RWPE1 (cell line): ENCODE measurements around the gene DDN.

Experiments used
- CTCF ChIA-PET: fragments of 350-600 bp; sonication (Branson Sonifier 250); formaldehyde crosslinking; extraction: SDS; loops from one replicate; lab custom pipeline; 2021; lab: Yijun Ruan, JAX
- POLR2A ChIA-PET: fragments of 400-600 bp; formaldehyde crosslinking; extraction: SDS; loops from one replicate; lab custom pipeline; 2020; ENCODE audit warnings: antibody characterized with exemption; ENCODE audit not compliant: low non-redundant PET; lab: Yijun Ruan, JAX
- DNase-seq: peaks from one replicate; pipeline ENCODE4 v3.0.0; 2012; ENCODE audit warnings: low spot score
- H3K27ac ChIP-seq: fragments of 450-650 bp; 2 replicates; pipeline ENCODE4 v1.5.1; 2017
- TF ChIP-seq, protein P1 (sequence below): fragments of 450-650 bp; conservative IDR thresholded peaks from 2 replicates; pipeline ENCODE4 v1.5.1; 2017; ENCODE audit warnings: low read depth, mild to moderate bottlenecking

DDN gene

DNA sequence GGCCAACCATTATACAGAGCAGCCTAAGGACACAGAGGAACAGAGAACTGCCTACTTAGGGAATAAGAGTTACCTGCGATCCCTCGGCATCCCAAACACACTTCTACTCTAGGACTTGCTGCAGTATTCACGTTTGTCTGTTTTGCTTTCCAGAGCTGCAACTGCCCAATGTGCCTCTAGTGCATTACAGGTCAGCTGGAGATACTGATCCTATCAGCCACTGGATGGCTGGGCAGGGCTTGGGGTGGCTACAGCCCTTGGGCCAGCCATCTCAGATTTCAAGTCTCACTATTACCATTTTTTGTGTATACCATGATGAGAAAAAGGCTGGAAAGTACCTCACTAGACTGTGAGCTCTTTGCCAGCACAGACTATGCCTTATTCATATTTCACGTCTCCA, 46.5 kb downstream of the DDN start:
- TF ChIP-seq, protein P1, sequence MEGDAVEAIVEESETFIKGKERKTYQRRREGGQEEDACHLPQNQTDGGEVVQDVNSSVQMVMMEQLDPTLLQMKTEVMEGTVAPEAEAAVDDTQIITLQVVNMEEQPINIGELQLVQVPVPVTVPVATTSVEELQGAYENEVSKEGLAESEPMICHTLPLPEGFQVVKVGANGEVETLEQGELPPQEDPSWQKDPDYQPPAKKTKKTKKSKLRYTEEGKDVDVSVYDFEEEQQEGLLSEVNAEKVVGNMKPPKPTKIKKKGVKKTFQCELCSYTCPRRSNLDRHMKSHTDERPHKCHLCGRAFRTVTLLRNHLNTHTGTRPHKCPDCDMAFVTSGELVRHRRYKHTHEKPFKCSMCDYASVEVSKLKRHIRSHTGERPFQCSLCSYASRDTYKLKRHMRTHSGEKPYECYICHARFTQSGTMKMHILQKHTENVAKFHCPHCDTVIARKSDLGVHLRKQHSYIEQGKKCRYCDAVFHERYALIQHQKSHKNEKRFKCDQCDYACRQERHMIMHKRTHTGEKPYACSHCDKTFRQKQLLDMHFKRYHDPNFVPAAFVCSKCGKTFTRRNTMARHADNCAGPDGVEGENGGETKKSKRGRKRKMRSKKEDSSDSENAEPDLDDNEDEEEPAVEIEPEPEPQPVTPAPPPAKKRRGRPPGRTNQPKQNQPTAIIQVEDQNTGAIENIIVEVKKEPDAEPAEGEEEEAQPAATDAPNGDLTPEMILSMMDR, result no peak
- no peak overlapping the region for H3K27ac ChIP-seq
- ChIA-PET POLR2A (interaction anchor here (0.5 kb wide), 1 partner anchor 76 kb away, joined by 3 read pairs; no protein-coding TSS in a partner anchor), CTCF (interaction anchor here (0.5 to 0.9 kb wide), 3 partner anchors 17 to 410 kb away, joined by 3 read pairs; no protein-coding TSS in a partner anchor)
- DNase-seq, result no peak

DNA sequence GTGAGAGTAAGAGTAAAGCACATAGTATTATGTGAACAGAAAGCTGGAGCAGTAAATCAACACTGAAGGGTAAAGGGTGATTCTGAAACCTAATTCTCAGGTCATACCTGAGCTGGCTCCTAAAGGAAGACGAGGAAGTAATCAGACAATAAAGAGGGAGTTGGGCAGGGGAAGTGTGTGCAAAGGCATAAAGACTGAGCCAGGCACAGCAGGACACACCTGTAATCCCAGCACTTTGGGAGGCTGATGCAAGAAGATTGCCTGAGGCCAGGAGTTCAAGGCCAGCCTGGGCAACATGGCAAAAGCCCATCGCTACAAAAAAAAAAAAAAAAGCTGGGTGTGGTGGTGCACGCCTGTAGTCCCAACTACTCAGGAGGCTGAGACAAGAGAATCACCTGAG, 51.4 kb downstream of the DDN start:
- CTCF ChIA-PET, result interaction anchor here (0.6 kb wide), 1 partner anchor 183 kb away, joined by 3 read pairs; no protein-coding TSS in a partner anchor
- DNase-seq, result no peak
- POLR2A ChIA-PET, result no interaction called here
- no peak overlapping the region for H3K27ac ChIP-seq
- TF ChIP-seq, protein P1, result no peak

DNA sequence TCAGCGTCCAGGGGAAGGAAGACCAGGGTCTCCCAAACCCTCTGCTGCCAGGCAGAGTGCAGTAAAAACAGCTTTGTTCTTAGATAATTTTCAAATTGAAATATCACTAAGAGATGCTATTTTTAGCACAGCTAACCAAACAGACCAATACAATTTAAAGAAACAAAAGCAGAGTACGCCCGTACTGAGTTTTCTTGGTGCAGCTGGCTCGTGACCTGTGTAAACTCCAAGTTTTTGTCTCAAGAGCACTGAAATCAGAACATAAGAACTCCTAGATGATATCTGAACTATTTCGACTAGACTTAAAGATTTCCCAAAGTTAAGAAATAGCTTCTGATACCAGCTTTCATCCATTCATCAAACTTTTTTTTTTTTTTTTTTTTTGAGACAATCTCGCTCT, 52.2 kb downstream of the DDN start:
- ChIA-PET CTCF (interaction anchor here (0.6 to 0.7 kb wide), 3 partner anchors 11 to 219 kb away, joined by 3 to 6 read pairs (median 5); no protein-coding TSS in a partner anchor), POLR2A (interaction anchor here (0.6 kb wide), 1 partner anchor 72 kb away, joined by 4 read pairs; no protein-coding TSS in a partner anchor)
- TF ChIP-seq, protein P1, result no peak
- DNase-seq, result no peak
- H3K27ac ChIP-seq, result no peak overlapping the region

DNA sequence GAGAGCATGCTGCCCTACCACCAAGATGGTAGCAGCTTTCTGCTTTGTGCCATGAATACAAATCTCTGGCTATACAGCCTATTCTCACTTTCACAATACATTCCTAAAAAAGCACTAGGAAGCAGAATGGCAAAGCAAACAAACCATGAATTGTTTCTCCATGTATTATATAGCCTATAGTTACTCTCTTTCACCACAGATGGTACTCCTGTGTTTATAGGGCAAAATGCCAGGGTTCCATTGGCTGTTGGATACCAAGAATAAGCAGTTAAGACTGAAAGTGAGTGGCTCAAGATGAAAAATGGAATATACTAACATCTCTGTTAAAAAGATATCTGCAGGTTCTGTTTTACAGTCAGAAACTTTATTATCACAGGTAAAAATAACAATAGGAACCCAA, 53.0 kb downstream of the DDN start:
- POLR2A ChIA-PET, result no interaction called here

More for the DNA sequence above, 53.0 kb downstream of the DDN start:
- TF ChIP-seq, protein P1, result no peak
- no peak for DNase-seq
- H3K27ac ChIP-seq, result no peak overlapping the region
- CTCF ChIA-PET, result no interaction called here
